H9 (cell line): ENCODE results near the gene STPG1. TPM values are rescaled to one million over a fixed set of nuclear protein-coding genes. Genes with fewer than 3 reads are reported as not detected.

Experiments used
- DNase-seq: peaks from one replicate; pipeline ENCODE4 v3.0.0-alpha.2; 2017
- H2AFZ ChIP-seq: one replicate; pipeline ENCODE4 v1.6.1; 2013; ENCODE audit warnings: mild to moderate bottlenecking, low read length, control low read depth, moderate library complexity
- H2AK5ac ChIP-seq: 2 replicates; pipeline ENCODE4 v1.6.1; 2013; ENCODE audit warnings: low read length, control low read depth, mixed read lengths; ENCODE audit not compliant: insufficient read length
- H2BK120ac ChIP-seq: one replicate; pipeline ENCODE4 v1.6.1; 2013; ENCODE audit warnings: low read depth, mild to moderate bottlenecking, low read length, control low read depth, inconsistent platforms; ENCODE audit not compliant: poor library complexity, severe bottlenecking
- H2BK12ac ChIP-seq: 2 replicates; pipeline ENCODE4 v1.6.1; 2013; ENCODE audit warnings: low read length, control low read depth, mixed read lengths, low read depth; ENCODE audit not compliant: insufficient read length
- H2BK15ac ChIP-seq: 2 replicates; pipeline ENCODE4 v1.6.1; 2013; ENCODE audit warnings: low read depth, low read length, control low read depth
- H2BK20ac ChIP-seq: one replicate; pipeline ENCODE4 v1.6.1; 2013; ENCODE audit warnings: low read depth, mild to moderate bottlenecking, low read length, control low read depth, inconsistent platforms; ENCODE audit not compliant: poor library complexity, severe bottlenecking
- H2BK5ac ChIP-seq: 2 replicates; pipeline ENCODE4 v1.6.1; 2013; ENCODE audit warnings: low read length, control low read depth, mixed read lengths; ENCODE audit not compliant: insufficient read length
- H3K14ac ChIP-seq: 2 replicates; pipeline ENCODE4 v1.6.1; 2013; ENCODE audit warnings: low read length, control low read depth; ENCODE audit not compliant: insufficient read depth
- H3K18ac ChIP-seq: 2 replicates; pipeline ENCODE4 v1.6.1; 2013; ENCODE audit warnings: low read depth, mild to moderate bottlenecking, mixed read lengths, low read length, control low read depth; ENCODE audit not compliant: insufficient read length
- H3K23ac ChIP-seq: 2 replicates; pipeline ENCODE4 v1.6.1; 2013; ENCODE audit warnings: low read length, control low read depth, mixed read lengths, low read depth; ENCODE audit not compliant: insufficient read length
- H3K23me2 ChIP-seq: 2 replicates; pipeline ENCODE4 v1.6.1; 2013; ENCODE audit warnings: low read depth, mild to moderate bottlenecking, mixed read lengths, low read length, control low read depth; ENCODE audit not compliant: insufficient read length, poor library complexity, severe bottlenecking
- H3K27ac ChIP-seq: 2 replicates; pipeline ENCODE4 v1.5.1; 2013; ENCODE audit warnings: low read length, control low read depth, mixed read lengths, low read depth; ENCODE audit not compliant: insufficient read length
- H3K27me3 ChIP-seq: 2 replicates; pipeline ENCODE4 v1.6.1; 2013; ENCODE audit warnings: low read length, control low read depth, inconsistent platforms; ENCODE audit not compliant: insufficient read depth
- H3K4ac ChIP-seq: 2 replicates; pipeline ENCODE4 v1.6.1; 2013; ENCODE audit warnings: low read depth, mild to moderate bottlenecking, control low read depth, inconsistent platforms, low read length, moderate library complexity
- H3K4me1 ChIP-seq: 2 replicates; pipeline ENCODE4 v1.6.1; 2013; ENCODE audit warnings: low read length, control low read depth, inconsistent platforms; ENCODE audit not compliant: insufficient read depth
- H3K4me2 ChIP-seq: 2 replicates; pipeline ENCODE4 v1.6.1; 2013; ENCODE audit warnings: low read length, control low read depth, mixed read lengths; ENCODE audit not compliant: insufficient read length, insufficient read depth
- H3K56ac ChIP-seq: 2 replicates; pipeline ENCODE4 v1.6.1; 2013; ENCODE audit warnings: low read depth, mild to moderate bottlenecking, mixed read lengths, low read length, control low read depth; ENCODE audit not compliant: insufficient read length
- H3K79me1 ChIP-seq: 2 replicates; pipeline ENCODE4 v1.6.1; 2013; ENCODE audit warnings: low read depth, mild to moderate bottlenecking, moderate library complexity, low read length, control low read depth, inconsistent platforms; ENCODE audit not compliant: insufficient read depth, poor library complexity, severe bottlenecking
- H3K79me2 ChIP-seq: 2 replicates; pipeline ENCODE4 v1.6.1; 2013; ENCODE audit warnings: low read length, control low read depth, inconsistent platforms; ENCODE audit not compliant: insufficient read depth
- H3K9ac ChIP-seq: 2 replicates; pipeline ENCODE4 v1.6.1; 2013; ENCODE audit warnings: low read length, control low read depth, mixed read lengths; ENCODE audit not compliant: insufficient read length; ENCODE audit errors: extremely low read depth
- H3K9me3 ChIP-seq: one replicate; pipeline ENCODE4 v1.6.1; 2013; ENCODE audit warnings: low read depth, low read length, inconsistent platforms; ENCODE audit not compliant: control insufficient read depth
- H3T11ph ChIP-seq: one replicate; pipeline ENCODE4 v1.6.1; 2013; ENCODE audit warnings: mild to moderate bottlenecking, low read length, control low read depth, inconsistent platforms
- H4K20me1 ChIP-seq: one replicate; pipeline ENCODE4 v1.6.1; 2013; ENCODE audit not compliant: control insufficient read depth, insufficient read length, insufficient read depth
- H4K5ac ChIP-seq: 2 replicates; pipeline ENCODE4 v1.6.1; 2013; ENCODE audit warnings: low read depth, mild to moderate bottlenecking, mixed read lengths, low read length, control low read depth; ENCODE audit not compliant: insufficient read length
- H4K8ac ChIP-seq: replicated peaks from 2 replicates; pipeline ENCODE4 v1.6.1; 2013; ENCODE audit warnings: low read length, control low read depth, mixed read lengths, low read depth; ENCODE audit not compliant: insufficient read length
- H4K91ac ChIP-seq: 2 replicates; pipeline ENCODE4 v1.6.1; 2013; ENCODE audit warnings: low read depth, mild to moderate bottlenecking, moderate library complexity, mixed read lengths, low read length, control low read depth; ENCODE audit not compliant: insufficient read length
- H3K27ac Mint-ChIP-seq, 3 experiments: 2 replicates in 2 of 3; 3 replicates in 1 of 3; pipeline ENCODE4 v1.8.0; 2020 to 2021; ENCODE audit warnings: mixed read lengths in 3 of 3, mild to moderate bottlenecking in 1 of 3, moderate library complexity in 1 of 3
- H3K27me3 Mint-ChIP-seq: 2 replicates; pipeline ENCODE4 v1.8.0; 2021; ENCODE audit warnings: low read depth, mild to moderate bottlenecking, moderate library complexity, mixed read lengths
- H3K36me3 Mint-ChIP-seq, 3 experiments: 2 replicates in 2 of 3; 3 replicates in 1 of 3; pipeline ENCODE4 v1.8.0; 2020 to 2021; ENCODE audit warnings: low read depth in 3 of 3, mixed read lengths in 3 of 3; ENCODE audit not compliant: insufficient read depth in 1 of 3
- H3K4me1 Mint-ChIP-seq, 2 experiments: 2 replicates each; pipeline ENCODE4 v1.8.0; 2020; ENCODE audit warnings: mixed read lengths in 2 of 2
- H3K4me3 Mint-ChIP-seq, 2 experiments: 2 replicates in 1 of 2; 3 replicates in 1 of 2; pipeline ENCODE4 v1.8.0; 2020 to 2021; ENCODE audit warnings: mild to moderate bottlenecking in 2 of 2, mixed read lengths in 2 of 2, moderate library complexity in 1 of 2
- H3K9me3 Mint-ChIP-seq, 2 experiments: 2 replicates in 1 of 2; 3 replicates in 1 of 2; pipeline ENCODE4 v1.8.0; 2020; ENCODE audit warnings: mild to moderate bottlenecking in 2 of 2, mixed read lengths in 2 of 2, moderate library complexity in 1 of 2
- CTCF ChIP-seq: fragments of 200-600 bp; sonication (generic); conservative IDR thresholded peaks from 3 replicates; pipeline ENCODE4 v1.8.0; 2021; ENCODE audit warnings: antibody characterized with exemption, mild to moderate bottlenecking
- WGBS: extraction: QIAGEN DNeasy Blood & Tissue Kit; methylation state at CpG from one replicate; pipeline ENCODE4 v1.1.7; 2013; ENCODE audit warnings: missing lambda C conversion rate, low lambda C conversion rate, mixed read lengths; ENCODE audit not compliant: insufficient read length; ENCODE audit errors: extremely low coverage; 5-methylcytosine and 5-hydroxymethylcytosine counted together
- total RNA-seq: library from RNA; stranded (reverse); gene quantifications from 2 replicates; pipeline ENCODE4 v1.2.1, GENCODE V29; 2021

Gene STPG1
- total RNA-seq, 1 experiment from 2014 or later, result 8.3 TPM

- Histone ChIP-seq H2BK12ac (no peak overlapping the region), H2AFZ (no peak overlapping the region), H3K23me2 (no peaks in the 10 kb centered on the region), H2BK20ac (no peak overlapping the region), H3K27me3 (no peaks in the 10 kb centered on the region), H2BK120ac (no peak overlapping the region), H3K14ac (no peak overlapping the region), H3K9ac (no peak overlapping the region), H4K8ac (no peak overlapping the region), H3K4me2 (no peak overlapping the region), H2BK5ac (no peak overlapping the region), H3K4me1 (no peaks in the 10 kb centered on the region), H3K79me2 (no peaks in the 10 kb centered on the region), H4K20me1 (no peaks in the 10 kb centered on the region), H3T11ph (no peak overlapping the region), H3K27ac (no peak overlapping the region), H3K23ac (no peak overlapping the region), H3K79me1 (no peaks in the 10 kb centered on the region), H3K18ac (no peak overlapping the region), H4K91ac (no peak overlapping the region), H3K9me3 (no peaks in the 10 kb centered on the region), H3K56ac (no peak overlapping the region), H3K4ac (no peak overlapping the region), H2BK15ac (no peak overlapping the region), H4K5ac (no peak overlapping the region), H2AK5ac (no peak overlapping the region)
- Mint-ChIP-seq H3K9me3 (no peaks in the 10 kb centered on the region), H3K4me3 (no peak overlapping the region), H3K27ac (no peak overlapping the region), H3K4me1 (peaks cover 6 to 13% of the 10 kb centered on the region in 2 experiments), H3K27me3 (no peaks in the 10 kb centered on the region), H3K36me3 (peaks cover 0 to 3% (median 0%) of the 10 kb centered on the region in 3 experiments; a peak in 1 of 7 replicates)
- DNase-seq, result no peak
- no CpG with 5 or more reads among the region's 3 CpGs for WGBS
- TF ChIP-seq CTCF, result no peak
These were observed 11.4 kb upstream of the STPG1 start for GRCh38 chr1:24424990-24425389.
